ENCODE measurements around the gene SCGB2B2.
"Not testable (repeated sequence)": the region's sequence is repeated elsewhere in the genome, so short reads cannot be mapped to it uniquely, and the experiment has no call there.

Gene SCGB2B2

GRCh38 chr19:34666200-34666957 lies 10.6 kb downstream of the SCGB2B2 start:
- in situ Hi-C loops (cut with HindIII; ENCODE audit: low sequenced_read_pairs): no loop called here
- TF ChIP-seq CTCF (IDR thresholded peaks at IDR 0.05; ENCODE audit: low read depth, low read length): no peak
- H3K4me3 ChIP-seq (ENCODE audit: low read depth, low read length): no peak overlapping the region
- no peak for DNase-seq (ENCODE audit: low read depth, low spot score)

GRCh38 chr19:34665275-34665674 lies 11.7 kb downstream of the SCGB2B2 start:
- in situ Hi-C loops (cut with HindIII; ENCODE audit: low sequenced_read_pairs); H3K4me3 ChIP-seq (ENCODE audit: low read depth, low read length); DNase-seq (ENCODE audit: low read depth, low spot score): not testable (repeated sequence)

GRCh38 chr19:34664870-34665269 lies 12.1 kb downstream of the SCGB2B2 start:
- no peak for TF ChIP-seq CTCF (IDR thresholded peaks at IDR 0.05; ENCODE audit: low read depth, low read length)
- in situ Hi-C loops (cut with HindIII; ENCODE audit: low sequenced_read_pairs): no loop called here
- no peak overlapping the region for H3K4me3 ChIP-seq (ENCODE audit: low read depth, low read length)
- no peak for DNase-seq (ENCODE audit: low read depth, low spot score)

- in situ Hi-C loops (cut with HindIII; ENCODE audit: low sequenced_read_pairs): no loop called here
- H3K4me3 ChIP-seq (ENCODE audit: low read depth, low read length): no peak overlapping the region
- DNase-seq (ENCODE audit: low read depth, low spot score): no peak
- TF ChIP-seq CTCF (IDR thresholded peaks at IDR 0.05; ENCODE audit: low read depth, low read length): no peak
Observed at GRCh38 chr19:34664168-34664567, 12.8 kb downstream of the SCGB2B2 start.

GRCh38 chr19:34662919-34663318 lies 14.0 kb downstream of the SCGB2B2 start:
- H3K4me3 ChIP-seq (ENCODE audit: low read depth, low read length): no peak overlapping the region
- no peak for DNase-seq (ENCODE audit: low read depth, low spot score)
- no peak for TF ChIP-seq CTCF (IDR thresholded peaks at IDR 0.05; ENCODE audit: low read depth, low read length)
- in situ Hi-C loops (cut with HindIII; ENCODE audit: low sequenced_read_pairs): no loop called here

GRCh38 chr19:34661357-34661756 lies 15.6 kb downstream of the SCGB2B2 start:
- in situ Hi-C loops (cut with HindIII; ENCODE audit: low sequenced_read_pairs): no loop called here
- DNase-seq (ENCODE audit: low read depth, low spot score): no peak
- no peak overlapping the region for H3K4me3 ChIP-seq (ENCODE audit: low read depth, low read length)
- TF ChIP-seq CTCF (IDR thresholded peaks at IDR 0.05; ENCODE audit: low read depth, low read length): no peak

- no peak overlapping the region for H3K4me3 ChIP-seq (ENCODE audit: low read depth, low read length)
- no peak for TF ChIP-seq CTCF (IDR thresholded peaks at IDR 0.05; ENCODE audit: low read depth, low read length)
- in situ Hi-C loops (cut with HindIII; ENCODE audit: low sequenced_read_pairs): no loop called here
Observed at GRCh38 chr19:34655651-34656050, 21.3 kb downstream of the SCGB2B2 start.

More at GRCh38 chr19:34655651-34656050, 21.3 kb downstream of the SCGB2B2 start:
- DNase-seq (ENCODE audit: low read depth, low spot score): no peak

All from astrocyte of the spinal cord (primary cell).